Activated CD4-positive, alpha-beta T cell treated with anti-CD3 and anti-CD28 coated beads for 1 hour (primary cell): ENCODE results near the gene MIB1.
"Not testable (repeated sequence)": the region's sequence is repeated elsewhere in the genome, so short reads cannot be mapped to it uniquely, and the experiment has no call there.

Source experiments
- DNase-seq: peaks from one replicate; pipeline ENCODE4 v3.0.0-alpha.2; 2020

Gene MIB1

GRCh38 chr18:21740538-21741311 lies at the start of gene MIB1:
Gene MIB1, plus strand, starts transcription at chr18:21740792. Its CDS starts 792 bp downstream, at chr18:21741584.
- DNase-seq: peak; percentile 97

GRCh38 chr18:21693322-21693721 lies 47.3 kb upstream of the MIB1 start:
- no peak for DNase-seq

GRCh38 chr18:21700528-21701075 lies 40.0 kb upstream of the MIB1 start:
- DNase-seq: no peak

- DNase-seq: no peak
Measured at GRCh38 chr18:21701621-21702020, 39.0 kb upstream of the MIB1 start.

- DNase-seq: no peak
Measured at GRCh38 chr18:21702602-21703001, 38.0 kb upstream of the MIB1 start.

GRCh38 chr18:21703241-21703820 lies 37.3 kb upstream of the MIB1 start:
- no peak for DNase-seq

GRCh38 chr18:21704603-21705364 lies 35.8 kb upstream of the MIB1 start, which contains the start of gene ABHD3:
Gene ABHD3, minus strand, starts transcription at chr18:21704774. Its CDS starts 109 bp downstream, at chr18:21704665.
- DNase-seq: peak; percentile 84

GRCh38 chr18:21706386-21706865 lies 34.2 kb upstream of the MIB1 start:
- no peak for DNase-seq

- DNase-seq: not testable (repeated sequence)
Measured at GRCh38 chr18:21707130-21707529, 33.5 kb upstream of the MIB1 start.

- DNase-seq: no peak
Measured at GRCh38 chr18:21714474-21714873, 26.1 kb upstream of the MIB1 start.

GRCh38 chr18:21722687-21723086 lies 17.9 kb upstream of the MIB1 start:
- no peak for DNase-seq

GRCh38 chr18:21725201-21725600 lies 15.4 kb upstream of the MIB1 start:
- no peak for DNase-seq

GRCh38 chr18:21727702-21728101 lies 12.9 kb upstream of the MIB1 start:
- DNase-seq: no peak

- DNase-seq: no peak
Measured at GRCh38 chr18:21733011-21733410, 7.6 kb upstream of the MIB1 start.

GRCh38 chr18:21735452-21736015 lies 5.1 kb upstream of the MIB1 start:
- DNase-seq: peak; percentile 22

- not testable (repeated sequence) for DNase-seq
Measured at GRCh38 chr18:21736926-21737325, 3.7 kb upstream of the MIB1 start.

- DNase-seq: no peak
Measured at GRCh38 chr18:21739604-21740537, 721 bp upstream of the MIB1 start.

GRCh38 chr18:21741312-21741561 lies 645 bp downstream of the MIB1 start:
- DNase-seq: no peak

- no peak for DNase-seq
Measured at GRCh38 chr18:21741562-21742314, 1.1 kb downstream of the MIB1 start.

GRCh38 chr18:21742315-21742687 lies 1.7 kb downstream of the MIB1 start:
- no peak for DNase-seq

- DNase-seq: no peak
Measured at GRCh38 chr18:21743166-21743832, 2.7 kb downstream of the MIB1 start.
